Activated CD4-positive, CD25-positive, alpha-beta regulatory T cell treated with anti-CD3 and anti-CD28 coated beads, Interleukin-2, amount 50 U/mL, for 24 hours (primary cell): ENCODE data around the gene AMPD3.

Experiments used
- ATAC-seq, 2 donors: fragments of 150-1000 bp; cut with Tn5 transposase; one replicate each; pipeline ENCODE4 v1.10.0; 2021; ENCODE audit warnings: mild to moderate bottlenecking in 1 of 2, moderate library complexity in 1 of 2

AMPD3 gene

GRCh38 chr11:10461276-10461790 lies 6.3 kb downstream of the AMPD3 start:
- ATAC-seq = no peak

- ATAC-seq = no peak
Measured at GRCh38 chr11:10462746-10463300, 7.8 kb downstream of the AMPD3 start.

- ATAC-seq = no peak
Measured at GRCh38 chr11:10473371-10473770, 18.3 kb downstream of the AMPD3 start.

GRCh38 chr11:10474551-10474950 lies 19.5 kb downstream of the AMPD3 start:
- no peak for ATAC-seq

GRCh38 chr11:10476342-10476741 lies 21.3 kb downstream of the AMPD3 start:
- ATAC-seq = no peak

GRCh38 chr11:10476927-10477689 lies 22.0 kb downstream of the AMPD3 start:
- ATAC-seq = peak in 1 of 2 donors; percentile 7

- ATAC-seq = no peak
Measured at GRCh38 chr11:10477690-10478046, 22.6 kb downstream of the AMPD3 start.

GRCh38 chr11:10478066-10478465 lies 23.0 kb downstream of the AMPD3 start:
- ATAC-seq = peak; percentile 49 to 51

- no peak for ATAC-seq
Measured at GRCh38 chr11:10478574-10479550, 23.8 kb downstream of the AMPD3 start.

- ATAC-seq = no peak
Measured at GRCh38 chr11:10480026-10480425, 25.0 kb downstream of the AMPD3 start.

GRCh38 chr11:10480760-10481159 lies 25.7 kb downstream of the AMPD3 start:
- ATAC-seq = no peak

- no peak for ATAC-seq
Measured at GRCh38 chr11:10481560-10482349, 26.7 kb downstream of the AMPD3 start.

GRCh38 chr11:10483174-10483573 lies 28.1 kb downstream of the AMPD3 start:
- no peak for ATAC-seq

- ATAC-seq = no peak
Measured at GRCh38 chr11:10483584-10483983, 28.5 kb downstream of the AMPD3 start.

GRCh38 chr11:10484461-10485180 lies 29.6 kb downstream of the AMPD3 start:
- ATAC-seq = no peak

- no peak for ATAC-seq
Measured at GRCh38 chr11:10485646-10486045, 30.6 kb downstream of the AMPD3 start.

- no peak for ATAC-seq
Measured at GRCh38 chr11:10486161-10486840, 31.2 kb downstream of the AMPD3 start.

- ATAC-seq = no peak
Measured at GRCh38 chr11:10487002-10487647, 32.1 kb downstream of the AMPD3 start.

- ATAC-seq = peak; percentile 50 to 62
Measured at GRCh38 chr11:10488121-10488933, 33.3 kb downstream of the AMPD3 start.
